Measurements from ENCODE around the gene PMVK. TPM values are rescaled to one million over a fixed set of nuclear protein-coding genes. Genes with fewer than 3 reads are reported as not detected.

The PMVK gene
- total and polyA plus RNA-seq, 2 donors (not counting 1 experiment from before 2014, with no cell fraction given): 10.1 to 25.1 TPM

DNA sequence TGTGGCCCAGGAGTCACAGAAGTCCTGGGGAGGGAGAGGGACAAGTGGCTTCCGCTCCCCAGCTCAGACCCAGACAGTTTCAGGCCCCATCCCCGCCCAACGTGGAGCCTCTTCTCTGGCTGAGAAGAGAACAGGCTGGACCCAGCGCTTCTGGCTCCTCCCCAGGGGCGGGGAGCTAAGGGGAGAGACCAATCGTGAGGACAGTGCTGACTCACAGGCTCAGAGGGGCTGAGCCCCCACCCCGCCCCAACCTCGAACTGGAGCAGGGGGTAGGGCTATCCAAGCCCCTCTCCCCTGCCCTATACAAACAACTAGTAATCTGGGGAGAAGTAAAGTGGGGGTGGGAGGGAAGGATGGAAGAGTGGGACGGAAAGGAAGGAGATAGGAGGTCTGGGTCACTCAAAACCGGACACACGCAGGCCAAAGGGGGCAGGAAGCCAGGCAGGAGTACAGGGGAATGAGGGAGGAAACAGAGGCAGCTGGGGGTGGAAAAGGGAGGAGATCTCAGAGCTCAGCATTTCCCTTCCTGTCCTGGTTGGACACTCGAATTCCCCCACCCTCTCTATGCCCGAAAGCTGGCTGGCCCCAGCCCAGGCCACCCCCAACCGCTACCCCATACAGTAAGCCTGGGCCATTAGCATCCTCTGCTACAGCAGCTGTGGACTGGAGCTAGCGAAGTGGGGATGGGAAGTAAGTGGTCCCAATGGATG, 34.3 kb upstream of the PMVK start, which contains the start of gene SHC1:
SHC1 (minus strand) TSS at position 117 of the 710 bp plus-strand sequence. CDS start 221 bp downstream, outside the sequence.
- Histone ChIP-seq H3K4me1 (ENCODE audit: control insufficient read depth, extremely low read depth, insufficient read depth, low read length) (peaks cover 26% of the 10 kb centered on the region), H3K79me2 (ENCODE audit: control insufficient read depth, insufficient read depth, low read length) (peaks cover 60% of the 10 kb centered on the region), H3K4me3 (replicated peaks in 1 of 4; ENCODE audit: control extremely low read depth in 1 of 4, insufficient read depth in 1 of 4, low read depth in 3 of 4, low read length in 4 of 4) (peak within 1 kb of the TSS; percentile 60 to 92 (median 82)), H3K4me2 (ENCODE audit: extremely low read depth, insufficient read depth, low read length) (peak within 1 kb of the TSS; percentile 85), H3K36me3 (ENCODE audit: control insufficient read depth, insufficient read depth, low read length) (peaks cover 20% of the 10 kb centered on the region), H3K27ac (ENCODE audit: insufficient read depth, low read length) (peak within 1 kb of the TSS; percentile 94), H3K9me3 (ENCODE audit: control insufficient read depth, insufficient read depth, low read depth, low read length) (no peaks in the 10 kb centered on the region), H3K27me3 (ENCODE audit: control insufficient read depth, insufficient read depth, low read length) (no peaks in the 10 kb centered on the region), H4K20me1 (ENCODE audit: control insufficient read depth, extremely low read depth, insufficient read depth, low read length) (no peaks in the 10 kb centered on the region), H2AFZ (ENCODE audit: low read length) (no peak within 1 kb of the TSS), H3K9ac (ENCODE audit: insufficient read depth, low read length) (peak within 1 kb of the TSS; percentile 76)
- DNase-seq (ENCODE audit: low read depth in 2 of 2): peak; percentile 92 to 95
- TF ChIP-seq EZH2 (IDR thresholded peaks at IDR 0.05; ENCODE audit: low read length, missing control alignments) (no peak), CTCF (conservative IDR thresholded peaks at IDR 0.05 in 1 of 2, IDR thresholded peaks at IDR 0.05 in 1 of 2; ENCODE audit: low read depth in 1 of 2, low read length in 2 of 2) (no peak)

DNA sequence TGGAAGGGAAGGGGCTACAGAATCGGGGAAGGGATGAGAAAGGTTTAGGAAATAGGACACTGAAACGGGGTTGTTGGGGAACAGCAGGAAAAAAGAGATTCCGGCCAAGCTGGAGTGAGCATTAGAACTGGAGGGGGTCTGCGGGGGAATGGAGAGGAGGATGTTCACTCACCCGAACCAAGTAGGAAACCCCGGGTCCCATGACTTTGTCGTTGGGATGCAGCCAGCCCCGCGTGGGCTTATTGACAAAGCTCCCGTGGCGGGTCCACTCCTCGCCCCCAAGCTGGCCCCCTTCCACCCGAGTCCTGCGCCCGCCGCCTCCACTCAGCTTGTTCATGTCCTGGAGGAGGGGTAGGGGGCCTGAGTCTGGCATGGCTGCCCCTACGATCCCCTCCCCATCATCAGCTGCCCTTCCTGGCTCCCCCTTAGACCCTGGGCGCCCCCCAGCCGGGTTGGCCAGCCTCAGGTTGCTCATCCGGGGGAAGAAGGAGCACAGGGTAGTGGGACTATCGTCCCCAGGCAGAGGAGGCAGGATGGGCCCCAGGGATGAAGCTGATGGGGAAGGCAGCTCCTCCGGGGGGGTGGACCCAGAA, 33.4 kb upstream of the PMVK start:
- H3K4me2 ChIP-seq (ENCODE audit: extremely low read depth, insufficient read depth, low read length): peak overlapping the region; percentile 85
- peaks cover 54% of the 10 kb centered on the region for H3K79me2 ChIP-seq (ENCODE audit: control insufficient read depth, insufficient read depth, low read length)
- no peaks in the 10 kb centered on the region for H4K20me1 ChIP-seq (ENCODE audit: control insufficient read depth, extremely low read depth, insufficient read depth, low read length)
- peak overlapping the region; percentile 94 for H3K27ac ChIP-seq (ENCODE audit: insufficient read depth, low read length)
- no peak overlapping the region for H2AFZ ChIP-seq (ENCODE audit: low read length)
- no peaks in the 10 kb centered on the region for H3K27me3 ChIP-seq (ENCODE audit: control insufficient read depth, insufficient read depth, low read length)
- DNase-seq (ENCODE audit: low read depth in 2 of 2): no peak
- H3K4me3 ChIP-seq (replicated peaks in 1 of 4; ENCODE audit: control extremely low read depth in 1 of 4, insufficient read depth in 1 of 4, low read depth in 3 of 4, low read length in 4 of 4): peak overlapping the region; percentile 60 to 92 (median 82)
- H3K4me1 ChIP-seq (ENCODE audit: control insufficient read depth, extremely low read depth, insufficient read depth, low read length): peaks cover 26% of the 10 kb centered on the region
- TF ChIP-seq EZH2 (IDR thresholded peaks at IDR 0.05; ENCODE audit: low read length, missing control alignments) (no peak), CTCF (conservative IDR thresholded peaks at IDR 0.05 in 1 of 2, IDR thresholded peaks at IDR 0.05 in 1 of 2; ENCODE audit: low read depth in 1 of 2, low read length in 2 of 2) (no peak)
- peak overlapping the region; percentile 76 for H3K9ac ChIP-seq (ENCODE audit: insufficient read depth, low read length)
- H3K36me3 ChIP-seq (ENCODE audit: control insufficient read depth, insufficient read depth, low read length): peaks cover 24% of the 10 kb centered on the region
- no peaks in the 10 kb centered on the region for H3K9me3 ChIP-seq (ENCODE audit: control insufficient read depth, insufficient read depth, low read depth, low read length)

DNA sequence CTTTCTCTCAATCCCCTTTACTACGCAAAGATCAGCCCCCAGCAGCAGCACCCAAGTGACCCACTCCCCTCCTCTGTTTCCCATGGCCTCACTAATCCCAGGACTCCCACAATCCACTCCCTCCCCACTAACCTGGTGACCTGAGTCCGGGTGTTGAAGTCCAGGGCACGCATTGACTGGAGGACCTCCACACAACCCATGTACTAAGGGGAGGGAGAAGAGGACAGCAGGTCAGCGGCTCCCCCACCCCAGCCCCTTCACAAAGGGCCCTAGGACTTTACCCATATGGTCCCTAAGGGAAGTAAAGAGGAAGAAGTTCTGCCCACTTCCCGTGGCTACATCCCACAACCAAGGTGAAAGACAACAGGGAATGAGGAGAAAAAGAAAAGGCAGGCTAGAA, 32.7 kb upstream of the PMVK start:
- TF ChIP-seq EZH2 (IDR thresholded peaks at IDR 0.05; ENCODE audit: low read length, missing control alignments): no peak
- Histone ChIP-seq H3K4me2 (ENCODE audit: extremely low read depth, insufficient read depth, low read length) (peak overlapping the region; percentile 85), H2AFZ (ENCODE audit: low read length) (no peak overlapping the region), H3K9ac (ENCODE audit: insufficient read depth, low read length) (peak overlapping the region; percentile 36), H3K27ac (ENCODE audit: insufficient read depth, low read length) (peak overlapping the region; percentile 94), H3K4me3 (replicated peaks in 1 of 4; ENCODE audit: control extremely low read depth in 1 of 4, insufficient read depth in 1 of 4, low read depth in 3 of 4, low read length in 4 of 4) (peak overlapping the region; percentile 60 to 92 (median 82)), H3K27me3 (ENCODE audit: control insufficient read depth, insufficient read depth, low read length) (no peaks in the 10 kb centered on the region), H3K4me1 (ENCODE audit: control insufficient read depth, extremely low read depth, insufficient read depth, low read length) (peaks cover 26% of the 10 kb centered on the region), H4K20me1 (ENCODE audit: control insufficient read depth, extremely low read depth, insufficient read depth, low read length) (no peaks in the 10 kb centered on the region), H3K36me3 (ENCODE audit: control insufficient read depth, insufficient read depth, low read length) (peaks cover 29% of the 10 kb centered on the region), H3K9me3 (ENCODE audit: control insufficient read depth, insufficient read depth, low read depth, low read length) (no peaks in the 10 kb centered on the region), H3K79me2 (ENCODE audit: control insufficient read depth, insufficient read depth, low read length) (peaks cover 56% of the 10 kb centered on the region)
- DNase-seq (ENCODE audit: low read depth in 2 of 2): no peak
